WTC11 (cell line): ENCODE measurements around the gene GPA33. TPM values are rescaled to one million over a fixed set of nuclear protein-coding genes. Genes with fewer than 3 reads are reported as not detected.

Source experiments
- ATAC-seq: fragments of 200-7000 bp; cut with Tn5 transposase; 2 replicates; pipeline ENCODE4 v1.10.0; 2021; ENCODE audit warnings: mild to moderate bottlenecking, moderate library complexity
- CTCF ChIA-PET: fragments of 300-600 bp; sonication (Branson Sonifier 250); formaldehyde crosslinking; loops from one replicate; lab custom pipeline; 2021; ENCODE audit warnings: antibody characterized with exemption; lab: Charles Lee
- POLR2A ChIA-PET: fragments of 350-600 bp; sonication (Branson Sonifier 250); formaldehyde crosslinking; loops from one replicate; lab custom pipeline; 2021; ENCODE audit warnings: antibody characterized with exemption; lab: Charles Lee
- DNase-seq: peaks from one replicate; pipeline ENCODE4 v3.0.0; 2021; ENCODE audit warnings: low spot score
- H3K27ac Mint-ChIP-seq: 2 replicates; pipeline ENCODE4 v1.8.0; 2021; ENCODE audit warnings: mixed read lengths
- H3K27me3 Mint-ChIP-seq: 2 replicates; pipeline ENCODE4 v1.8.0; 2021; ENCODE audit warnings: low read depth, mild to moderate bottlenecking, moderate library complexity, mixed read lengths
- H3K36me3 Mint-ChIP-seq: 2 replicates; pipeline ENCODE4 v1.8.0; 2021; ENCODE audit warnings: mixed read lengths
- H3K4me1 Mint-ChIP-seq: 2 replicates; pipeline ENCODE4 v1.8.0; 2022; ENCODE audit warnings: mixed read lengths
- H3K4me3 Mint-ChIP-seq: 2 replicates; pipeline ENCODE4 v1.8.0; 2021; ENCODE audit warnings: mild to moderate bottlenecking, moderate library complexity, mixed read lengths
- H3K9me3 Mint-ChIP-seq: 2 replicates; pipeline ENCODE4 v1.8.0; 2021; ENCODE audit warnings: mixed read lengths
- ARID4B ChIP-seq: sonication (generic); formaldehyde crosslinking; IDR thresholded peaks from 2 replicates; pipeline ENCODE4 v1.8.0; 2023; ENCODE audit warnings: missing genetic modification reagents, mild to moderate bottlenecking, borderline replicate concordance
- ATF6 ChIP-seq: sonication (generic); formaldehyde crosslinking; IDR thresholded peaks from 2 replicates; pipeline ENCODE4 v1.8.1; 2023; ENCODE audit warnings: mild to moderate bottlenecking, missing genetic modification reagents
- E2F1 ChIP-seq: sonication (generic); formaldehyde crosslinking; IDR thresholded peaks from 2 replicates; pipeline ENCODE4 v1.8.0; 2022; ENCODE audit warnings: mild to moderate bottlenecking, missing genetic modification reagents
- FOXJ3 ChIP-seq: sonication (generic); formaldehyde crosslinking; IDR thresholded peaks from 2 replicates; pipeline ENCODE4 v1.9.0; 2021; ENCODE audit warnings: missing genetic modification reagents, mild to moderate bottlenecking, borderline replicate concordance
- FOXK1 ChIP-seq: sonication (generic); formaldehyde crosslinking; IDR thresholded peaks from 2 replicates; pipeline ENCODE4 v1.8.0; 2022; ENCODE audit warnings: mild to moderate bottlenecking, moderate library complexity, missing genetic modification reagents
- GRHL2 ChIP-seq: fragments of 250-450 bp; sonication (Bioruptor Pico); IDR thresholded peaks from 2 replicates; pipeline ENCODE4 v1.8.0; 2022; ENCODE audit warnings: mild to moderate bottlenecking, moderate library complexity; ENCODE audit not compliant: insufficient replicate concordance, severe bottlenecking
- IRF1 ChIP-seq: sonication (generic); formaldehyde crosslinking; IDR thresholded peaks from 2 replicates; pipeline ENCODE4 v1.8.0; 2023; ENCODE audit warnings: missing genetic modification reagents
- IRF2 ChIP-seq: sonication (generic); formaldehyde crosslinking; IDR thresholded peaks from 2 replicates; pipeline ENCODE4 v1.8.0; 2022; ENCODE audit warnings: low read depth, missing genetic modification reagents, borderline replicate concordance
- JUN ChIP-seq: sonication (generic); formaldehyde crosslinking; IDR thresholded peaks from 2 replicates; pipeline ENCODE4 v1.8.0; 2023; ENCODE audit warnings: mild to moderate bottlenecking, missing genetic modification reagents
- KAT7 ChIP-seq: sonication (generic); formaldehyde crosslinking; IDR thresholded peaks from 2 replicates; pipeline ENCODE4 v1.8.1; 2023; ENCODE audit warnings: missing genetic modification reagents, mild to moderate bottlenecking, borderline replicate concordance
- MAX ChIP-seq: sonication (generic); formaldehyde crosslinking; IDR thresholded peaks from 2 replicates; pipeline ENCODE4 v1.8.0; 2022; ENCODE audit warnings: mild to moderate bottlenecking, missing genetic modification reagents
- MYBL2 ChIP-seq: sonication (generic); formaldehyde crosslinking; IDR thresholded peaks from 2 replicates; pipeline ENCODE4 v1.8.1; 2023; ENCODE audit warnings: mild to moderate bottlenecking, moderate library complexity, missing genetic modification reagents
- NR3C1 ChIP-seq: sonication (generic); formaldehyde crosslinking; conservative IDR thresholded peaks from 2 replicates; pipeline ENCODE4 v1.8.1; 2023; ENCODE audit warnings: low read depth, mild to moderate bottlenecking, missing genetic modification reagents
- RORB ChIP-seq: fragments of 250-450 bp; sonication (Bioruptor Pico); IDR thresholded peaks from 2 replicates; pipeline ENCODE4 v1.9.0; 2021; ENCODE audit warnings: mild to moderate bottlenecking
- SMAD4 ChIP-seq: sonication (generic); formaldehyde crosslinking; IDR thresholded peaks from 2 replicates; pipeline ENCODE4 v1.8.0; 2022; ENCODE audit warnings: mild to moderate bottlenecking, missing genetic modification reagents
- TEAD4 ChIP-seq: sonication (generic); formaldehyde crosslinking; IDR thresholded peaks from 2 replicates; pipeline ENCODE4 v1.8.0; 2022; ENCODE audit warnings: mild to moderate bottlenecking, missing genetic modification reagents
- USF2 ChIP-seq: sonication (generic); formaldehyde crosslinking; IDR thresholded peaks from 2 replicates; pipeline ENCODE4 v1.8.1; 2023; ENCODE audit warnings: mild to moderate bottlenecking, missing genetic modification reagents, moderate library complexity
- ZBTB43 ChIP-seq: sonication (generic); formaldehyde crosslinking; IDR thresholded peaks from 2 replicates; pipeline ENCODE4 v1.8.1; 2023; ENCODE audit warnings: mild to moderate bottlenecking, missing genetic modification reagents
- ZNF138 ChIP-seq: sonication (generic); formaldehyde crosslinking; conservative IDR thresholded peaks from 2 replicates; pipeline ENCODE4 v1.8.1; 2022; ENCODE audit warnings: mild to moderate bottlenecking, moderate library complexity, missing genetic modification reagents
- ZNF317 ChIP-seq: sonication (generic); formaldehyde crosslinking; IDR thresholded peaks from 2 replicates; pipeline ENCODE4 v1.8.1; 2023; ENCODE audit warnings: low read depth, mild to moderate bottlenecking, moderate library complexity, missing genetic modification reagents, borderline replicate concordance
- ZNF396 ChIP-seq: fragments of 250-450 bp; sonication (Bioruptor Pico); IDR thresholded peaks from 2 replicates; pipeline ENCODE4 v1.8.0; 2021; ENCODE audit warnings: mild to moderate bottlenecking, moderate library complexity, borderline replicate concordance
- ZNF425 ChIP-seq: fragments of 250-450 bp; sonication (Bioruptor Pico); conservative IDR thresholded peaks from 2 replicates; pipeline ENCODE4 v1.9.0; 2021; ENCODE audit warnings: mild to moderate bottlenecking
- total RNA-seq: library from RNA; stranded (reverse); gene quantifications from 3 replicates; pipeline ENCODE4 v1.2.3, GENCODE V29; 2021

Gene GPA33
- total RNA-seq, 1 experiment from 2014 or later = 0.63 TPM

GRCh38 chr1:167099851-167100250 is 9.7 kb upstream of the GPA33 start:
- TF ChIP-seq FOXJ3 (CRISPR knock-in tag) = no peak
- no peak for TF ChIP-seq ZNF396
- TF ChIP-seq MYBL2 (CRISPR knock-in tag) = no peak
- no peak for TF ChIP-seq TEAD4 (CRISPR knock-in tag)
- no peak for TF ChIP-seq ZNF317
- TF ChIP-seq IRF1 = no peak
- Mint-ChIP-seq H3K4me1 (peaks cover 33% of the 10 kb centered on the region), H3K27me3 (no peaks in the 10 kb centered on the region), H3K9me3 (peaks cover 24% of the 10 kb centered on the region), H3K4me3 (no peak overlapping the region), H3K27ac (no peak overlapping the region), H3K36me3 (0 out of 2 replicates have a peak, but pooled peaks cover 2% of the 10 kb centered on the region)
- POLR2A ChIA-PET = no interaction called here
- ATAC-seq = peak; percentile 33
- CTCF ChIA-PET = no interaction called here
- DNase-seq = no peak

- TF ChIP-seq ZNF138 (CRISPR knock-in tag) (no peak), ARID4B (CRISPR knock-in tag) (no peak), KAT7 (no peak), ZNF396 (no peak), SMAD4 (no peak), MAX (CRISPR knock-in tag) (no peak), GRHL2 (no peak), RORB (CRISPR knock-in tag) (no peak), JUN (CRISPR knock-in tag) (no peak), ZNF425 (CRISPR knock-in tag) (no peak), ATF6 (CRISPR knock-in tag) (no peak), USF2 (CRISPR knock-in tag) (no peak), FOXK1 (CRISPR knock-in tag) (no peak), IRF2 (CRISPR knock-in tag) (no peak), NR3C1 (CRISPR knock-in tag) (no peak), ZBTB43 (CRISPR knock-in tag) (no peak), E2F1 (no peak)
- POLR2A ChIA-PET = interaction anchor here (2.2 kb wide), 1 partner anchor 125 kb away, joined by 9 read pairs; the partner anchor contains the start of gene POU2F1
- no peak for DNase-seq
- peaks cover 23% of the 10 kb centered on the region for H3K4me1 Mint-ChIP-seq
- H3K4me3 Mint-ChIP-seq = no peak overlapping the region
- peaks cover 20% of the 10 kb centered on the region for H3K9me3 Mint-ChIP-seq
- CTCF ChIA-PET = no interaction called here
- no peak for ATAC-seq
- H3K27me3 Mint-ChIP-seq = no peaks in the 10 kb centered on the region
- 0 out of 2 replicates have a peak, but pooled peaks cover 2% of the 10 kb centered on the region for H3K36me3 Mint-ChIP-seq
- no peak overlapping the region for H3K27ac Mint-ChIP-seq
Observed at GRCh38 chr1:167095368-167095767, 5.2 kb upstream of the GPA33 start.
